H9 (cell line): ENCODE data around the gene F12. TPM values are rescaled to one million over a fixed set of nuclear protein-coding genes. Genes with fewer than 3 reads are reported as not detected.

Experiments used
- DNase-seq: peaks from one replicate; pipeline ENCODE4 v3.0.0-alpha.2; 2017
- H2AFZ ChIP-seq: one replicate; pipeline ENCODE4 v1.6.1; 2013; ENCODE audit warnings: mild to moderate bottlenecking, low read length, control low read depth, moderate library complexity
- H2AK5ac ChIP-seq: 2 replicates; pipeline ENCODE4 v1.6.1; 2013; ENCODE audit warnings: low read length, control low read depth, mixed read lengths; ENCODE audit not compliant: insufficient read length
- H2BK120ac ChIP-seq: one replicate; pipeline ENCODE4 v1.6.1; 2013; ENCODE audit warnings: low read depth, mild to moderate bottlenecking, low read length, control low read depth, inconsistent platforms; ENCODE audit not compliant: poor library complexity, severe bottlenecking
- H2BK12ac ChIP-seq: 2 replicates; pipeline ENCODE4 v1.6.1; 2013; ENCODE audit warnings: low read length, control low read depth, mixed read lengths, low read depth; ENCODE audit not compliant: insufficient read length
- H2BK15ac ChIP-seq: 2 replicates; pipeline ENCODE4 v1.6.1; 2013; ENCODE audit warnings: low read depth, low read length, control low read depth
- H2BK20ac ChIP-seq: one replicate; pipeline ENCODE4 v1.6.1; 2013; ENCODE audit warnings: low read depth, mild to moderate bottlenecking, low read length, control low read depth, inconsistent platforms; ENCODE audit not compliant: poor library complexity, severe bottlenecking
- H2BK5ac ChIP-seq: 2 replicates; pipeline ENCODE4 v1.6.1; 2013; ENCODE audit warnings: low read length, control low read depth, mixed read lengths; ENCODE audit not compliant: insufficient read length
- H3K14ac ChIP-seq: 2 replicates; pipeline ENCODE4 v1.6.1; 2013; ENCODE audit warnings: low read length, control low read depth; ENCODE audit not compliant: insufficient read depth
- H3K18ac ChIP-seq: 2 replicates; pipeline ENCODE4 v1.6.1; 2013; ENCODE audit warnings: low read depth, mild to moderate bottlenecking, mixed read lengths, low read length, control low read depth; ENCODE audit not compliant: insufficient read length
- H3K23ac ChIP-seq: 2 replicates; pipeline ENCODE4 v1.6.1; 2013; ENCODE audit warnings: low read length, control low read depth, mixed read lengths, low read depth; ENCODE audit not compliant: insufficient read length
- H3K23me2 ChIP-seq: 2 replicates; pipeline ENCODE4 v1.6.1; 2013; ENCODE audit warnings: low read depth, mild to moderate bottlenecking, mixed read lengths, low read length, control low read depth; ENCODE audit not compliant: insufficient read length, poor library complexity, severe bottlenecking
- H3K27ac ChIP-seq: 2 replicates; pipeline ENCODE4 v1.5.1; 2013; ENCODE audit warnings: low read length, control low read depth, mixed read lengths, low read depth; ENCODE audit not compliant: insufficient read length
- H3K27me3 ChIP-seq: 2 replicates; pipeline ENCODE4 v1.6.1; 2013; ENCODE audit warnings: low read length, control low read depth, inconsistent platforms; ENCODE audit not compliant: insufficient read depth
- H3K4ac ChIP-seq: 2 replicates; pipeline ENCODE4 v1.6.1; 2013; ENCODE audit warnings: low read depth, mild to moderate bottlenecking, control low read depth, inconsistent platforms, low read length, moderate library complexity
- H3K4me1 ChIP-seq: 2 replicates; pipeline ENCODE4 v1.6.1; 2013; ENCODE audit warnings: low read length, control low read depth, inconsistent platforms; ENCODE audit not compliant: insufficient read depth
- H3K4me2 ChIP-seq: 2 replicates; pipeline ENCODE4 v1.6.1; 2013; ENCODE audit warnings: low read length, control low read depth, mixed read lengths; ENCODE audit not compliant: insufficient read length, insufficient read depth
- H3K56ac ChIP-seq: 2 replicates; pipeline ENCODE4 v1.6.1; 2013; ENCODE audit warnings: low read depth, mild to moderate bottlenecking, mixed read lengths, low read length, control low read depth; ENCODE audit not compliant: insufficient read length
- H3K79me1 ChIP-seq: 2 replicates; pipeline ENCODE4 v1.6.1; 2013; ENCODE audit warnings: low read depth, mild to moderate bottlenecking, moderate library complexity, low read length, control low read depth, inconsistent platforms; ENCODE audit not compliant: insufficient read depth, poor library complexity, severe bottlenecking
- H3K79me2 ChIP-seq: 2 replicates; pipeline ENCODE4 v1.6.1; 2013; ENCODE audit warnings: low read length, control low read depth, inconsistent platforms; ENCODE audit not compliant: insufficient read depth
- H3K9ac ChIP-seq: 2 replicates; pipeline ENCODE4 v1.6.1; 2013; ENCODE audit warnings: low read length, control low read depth, mixed read lengths; ENCODE audit not compliant: insufficient read length; ENCODE audit errors: extremely low read depth
- H3K9me3 ChIP-seq: one replicate; pipeline ENCODE4 v1.6.1; 2013; ENCODE audit warnings: low read depth, low read length, inconsistent platforms; ENCODE audit not compliant: control insufficient read depth
- H3T11ph ChIP-seq: one replicate; pipeline ENCODE4 v1.6.1; 2013; ENCODE audit warnings: mild to moderate bottlenecking, low read length, control low read depth, inconsistent platforms
- H4K20me1 ChIP-seq: one replicate; pipeline ENCODE4 v1.6.1; 2013; ENCODE audit not compliant: control insufficient read depth, insufficient read length, insufficient read depth
- H4K5ac ChIP-seq: 2 replicates; pipeline ENCODE4 v1.6.1; 2013; ENCODE audit warnings: low read depth, mild to moderate bottlenecking, mixed read lengths, low read length, control low read depth; ENCODE audit not compliant: insufficient read length
- H4K8ac ChIP-seq: replicated peaks from 2 replicates; pipeline ENCODE4 v1.6.1; 2013; ENCODE audit warnings: low read length, control low read depth, mixed read lengths, low read depth; ENCODE audit not compliant: insufficient read length
- H4K91ac ChIP-seq: 2 replicates; pipeline ENCODE4 v1.6.1; 2013; ENCODE audit warnings: low read depth, mild to moderate bottlenecking, moderate library complexity, mixed read lengths, low read length, control low read depth; ENCODE audit not compliant: insufficient read length
- H3K27ac Mint-ChIP-seq, 3 experiments: 2 replicates in 2 of 3; 3 replicates in 1 of 3; pipeline ENCODE4 v1.8.0; 2020 to 2021; ENCODE audit warnings: mixed read lengths in 3 of 3, mild to moderate bottlenecking in 1 of 3, moderate library complexity in 1 of 3
- H3K27me3 Mint-ChIP-seq: 2 replicates; pipeline ENCODE4 v1.8.0; 2021; ENCODE audit warnings: low read depth, mild to moderate bottlenecking, moderate library complexity, mixed read lengths
- H3K36me3 Mint-ChIP-seq, 3 experiments: 2 replicates in 2 of 3; 3 replicates in 1 of 3; pipeline ENCODE4 v1.8.0; 2020 to 2021; ENCODE audit warnings: low read depth in 3 of 3, mixed read lengths in 3 of 3; ENCODE audit not compliant: insufficient read depth in 1 of 3
- H3K4me1 Mint-ChIP-seq, 2 experiments: 2 replicates each; pipeline ENCODE4 v1.8.0; 2020; ENCODE audit warnings: mixed read lengths in 2 of 2
- H3K4me3 Mint-ChIP-seq, 2 experiments: 2 replicates in 1 of 2; 3 replicates in 1 of 2; pipeline ENCODE4 v1.8.0; 2020 to 2021; ENCODE audit warnings: mild to moderate bottlenecking in 2 of 2, mixed read lengths in 2 of 2, moderate library complexity in 1 of 2
- H3K9me3 Mint-ChIP-seq, 2 experiments: 2 replicates in 1 of 2; 3 replicates in 1 of 2; pipeline ENCODE4 v1.8.0; 2020; ENCODE audit warnings: mild to moderate bottlenecking in 2 of 2, mixed read lengths in 2 of 2, moderate library complexity in 1 of 2
- CTCF ChIP-seq: fragments of 200-600 bp; sonication (generic); conservative IDR thresholded peaks from 3 replicates; pipeline ENCODE4 v1.8.0; 2021; ENCODE audit warnings: antibody characterized with exemption, mild to moderate bottlenecking
- WGBS: extraction: QIAGEN DNeasy Blood & Tissue Kit; methylation state at CpG from one replicate; pipeline ENCODE4 v1.1.7; 2013; ENCODE audit warnings: missing lambda C conversion rate, low lambda C conversion rate, mixed read lengths; ENCODE audit not compliant: insufficient read length; ENCODE audit errors: extremely low coverage; 5-methylcytosine and 5-hydroxymethylcytosine counted together
- total RNA-seq: library from RNA; stranded (reverse); gene quantifications from 2 replicates; pipeline ENCODE4 v1.2.1, GENCODE V29; 2021

The F12 gene
- total RNA-seq, 1 experiment from 2014 or later = 3.5 TPM

DNA sequence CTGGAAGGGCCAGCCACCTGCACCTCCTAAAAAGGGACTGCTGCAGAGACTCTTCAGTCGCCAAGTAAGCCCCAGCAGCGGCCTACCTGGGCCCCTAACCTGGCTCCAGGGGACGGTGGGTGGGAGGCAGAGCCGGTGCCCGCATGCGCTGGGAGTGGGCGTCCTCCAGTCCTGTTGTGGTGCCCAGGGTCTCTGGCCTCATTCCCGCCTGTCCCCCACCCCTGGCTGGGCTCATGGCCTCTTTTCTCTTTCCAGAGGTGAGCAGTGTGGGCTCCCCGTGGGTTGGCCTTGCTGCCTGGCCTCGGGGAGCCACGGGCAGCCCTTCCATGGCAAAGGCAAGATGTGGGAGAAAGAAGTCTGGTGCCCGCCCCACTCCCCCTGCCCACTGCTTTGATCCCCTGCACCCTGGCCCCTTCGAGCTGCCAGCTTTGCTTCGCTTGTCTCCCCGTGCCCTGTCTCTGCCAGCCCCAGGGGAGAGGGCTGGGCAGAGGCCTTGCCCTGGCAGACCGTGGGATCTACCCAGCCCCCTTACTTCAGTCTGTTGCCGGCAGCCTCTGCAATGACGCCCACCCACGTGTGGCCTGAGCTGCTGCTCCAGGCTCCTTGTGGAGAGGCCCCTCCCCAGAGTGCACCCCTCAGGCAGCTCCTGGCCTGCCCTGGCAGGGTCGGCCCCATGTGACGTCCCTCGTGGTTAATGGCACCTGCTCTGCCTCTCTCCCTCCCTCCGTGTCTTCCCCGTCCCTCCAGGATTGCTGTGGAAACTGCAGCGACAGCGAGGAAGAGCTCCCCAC is 31.8 kb upstream of the F12 start:
- no peak overlapping the region for H3T11ph ChIP-seq
- no CpG with 5 or more reads among the region's 26 CpGs for WGBS
- H2BK15ac ChIP-seq = no peak overlapping the region
- no peaks in the 10 kb centered on the region for H3K9me3 ChIP-seq
- no peak overlapping the region for H2BK5ac ChIP-seq
- Mint-ChIP-seq H3K36me3 (peaks cover 22 to 50% (median 43%) of the 10 kb centered on the region in 3 experiments), H3K27me3 (peaks cover 16% of the 10 kb centered on the region), H3K9me3 (peaks cover 0 to 3% of the 10 kb centered on the region in 2 experiments; a peak in 1 of 5 replicates), H3K4me1 (peaks cover 35 to 45% of the 10 kb centered on the region in 2 experiments), H3K27ac (no peak overlapping the region), H3K4me3 (no peak overlapping the region)
- no peak overlapping the region for H2AFZ ChIP-seq
- H4K20me1 ChIP-seq = no peaks in the 10 kb centered on the region
- H3K27ac ChIP-seq = no peak overlapping the region
- no peak overlapping the region for H4K5ac ChIP-seq
- H3K4ac ChIP-seq = no peak overlapping the region
- H3K23me2 ChIP-seq = peaks cover 2% of the 10 kb centered on the region
- no peak overlapping the region for H3K18ac ChIP-seq
- H3K56ac ChIP-seq = no peak overlapping the region
- H3K14ac ChIP-seq = no peak overlapping the region
- no peak overlapping the region for H2BK20ac ChIP-seq
- H2BK120ac ChIP-seq = no peak overlapping the region
- TF ChIP-seq CTCF = no peak
- H3K9ac ChIP-seq = no peak overlapping the region
- no peaks in the 10 kb centered on the region for H3K79me1 ChIP-seq
- no peak overlapping the region for H4K91ac ChIP-seq
- H2AK5ac ChIP-seq = no peak overlapping the region
- no peak overlapping the region for H4K8ac ChIP-seq
- no peak overlapping the region for H3K23ac ChIP-seq
- no peak for DNase-seq
- no peaks in the 10 kb centered on the region for H3K79me2 ChIP-seq
- no peak overlapping the region for H3K4me2 ChIP-seq
- no peak overlapping the region for H2BK12ac ChIP-seq
- H3K27me3 ChIP-seq = no peaks in the 10 kb centered on the region; the same call in 1 of the 2 replicates
- no peaks in the 10 kb centered on the region; the same call in 1 of the 2 replicates for H3K4me1 ChIP-seq
